ENCODE results near the gene ETV6.

- no peak for TF ChIP-seq CTCF (IDR thresholded peaks at IDR 0.05)
- TF ChIP-seq POLR2A (IDR thresholded peaks at IDR 0.05): no peak
Observed at GRCh38 chr12:11729008-11729407, 79.5 kb downstream of the ETV6 start.

Data from upper lobe of left lung (tissue), 4 donors.